ENCODE measurements around the gene TRAF3IP1.
"Not testable (repeated sequence)": the region's sequence is repeated elsewhere in the genome, so short reads cannot be mapped to it uniquely, and the experiment has no call there.

GRCh38 chr2:238372277-238372676, 52.0 kb downstream of the TRAF3IP1 start:
- not testable (repeated sequence) for TF ChIP-seq CTCF (conservative IDR thresholded peaks at IDR 0.05; ENCODE audit: low read depth, low read length); EZH2 (IDR thresholded peaks at IDR 0.05; ENCODE audit: low read length, unreplicated experiment)
